GM12878 (cell line): ENCODE data around the gene ZG16B. TPM values are rescaled to one million over a fixed set of nuclear protein-coding genes. Genes with fewer than 3 reads are reported as not detected.
A peak's percentile ranks its signal among the peaks of the same experiment; 100 is the strongest.

ENCODE experiments used
- ATAC-seq: fragments of 200-7000 bp; cut with Tn5 transposase; 3 replicates; pipeline ENCODE4 v1.9.1; 2020; ENCODE audit warnings: mild to moderate bottlenecking, moderate library complexity
- BruUV-seq: library from RNA; stranded (reverse); fragments of 400-500 nt; replicated peaks from 2 replicates; lab custom pipeline; 2021; lab: Mats Ljungman, UMichigan
- CTCF ChIA-PET: fragments of 300-600 bp; sonication (Branson Sonifier 250); formaldehyde crosslinking; extraction: SDS; loops from one replicate; lab custom pipeline; 2021; ENCODE audit warnings: inconsistent platforms; lab: Yijun Ruan, JAX
- POLR2A ChIA-PET: fragments of 350-600 bp; formaldehyde crosslinking; extraction: SDS; loops from one replicate; lab custom pipeline; 2021; ENCODE audit warnings: inconsistent platforms; lab: Charles Lee
- RAD21 ChIA-PET: fragments of 300-600 bp; sonication (Branson Sonifier 250); formaldehyde crosslinking; loops from one replicate; lab custom pipeline; 2023; ENCODE audit warnings: antibody characterized with exemption; ENCODE audit not compliant: unreplicated experiment; lab: Charles Lee
- SMC1A ChIA-PET: fragments of 300-600 bp; sonication (Branson Sonifier 250); formaldehyde crosslinking; loops from one replicate; lab custom pipeline; 2023; ENCODE audit not compliant: unreplicated experiment, uncharacterized antibody; lab: Charles Lee
- DNase-seq: peaks from one replicate; pipeline ENCODE4 v3.0.0-alpha.2; 2011; ENCODE audit warnings: low read depth, low spot score
- FAIRE-seq: peaks from 3 replicates; lab custom pipeline; 2011; peaks lifted over from hg19 to GRCh38; lab: Jason Lieb, UNC
- H2AFZ ChIP-seq: 2 replicates; pipeline ENCODE4 v1.6.0; 2011; ENCODE audit warnings: low read depth, low read length, control low read depth; ENCODE audit not compliant: control insufficient read depth
- H3K27ac ChIP-seq: 2 replicates; pipeline ENCODE4 v1.5.1; 2011; ENCODE audit warnings: control low read depth; ENCODE audit not compliant: control insufficient read depth, insufficient read depth
- H3K27me3 ChIP-seq, 2 experiments: replicated peaks in 1 of 2; 2 replicates each; pipeline versions ENCODE4 v1.6.0 to v1.6.1; 2011; ENCODE audit warnings: low read length in 1 of 2; ENCODE audit not compliant: control insufficient read depth in 2 of 2, insufficient read depth in 2 of 2
- H3K36me3 ChIP-seq, 2 experiments: 2 replicates each; pipeline ENCODE4 v1.5.1; 2011; ENCODE audit warnings: low read length in 1 of 2; ENCODE audit not compliant: control insufficient read depth in 2 of 2, insufficient read depth in 2 of 2
- H3K4me1 ChIP-seq: 2 replicates; pipeline ENCODE4 v1.6.1; 2011; ENCODE audit warnings: mild to moderate bottlenecking, low read length, moderate library complexity, mixed read lengths; ENCODE audit not compliant: control insufficient read depth, insufficient read depth
- H3K4me2 ChIP-seq: 2 replicates; pipeline ENCODE4 v1.6.0; 2011; ENCODE audit warnings: control low read depth; ENCODE audit not compliant: control insufficient read depth, insufficient read depth
- H3K4me3 ChIP-seq: fragments of 200-600 bp; sonication (generic); 2 replicates; pipeline ENCODE4 v1.5.1; 2016
- H3K79me2 ChIP-seq: 2 replicates; pipeline ENCODE4 v1.6.0; 2011; ENCODE audit warnings: low read length; ENCODE audit not compliant: control insufficient read depth, insufficient read depth
- H3K9ac ChIP-seq: 2 replicates; pipeline ENCODE4 v1.8.0; 2011; ENCODE audit warnings: low read length, control low read depth, mixed read lengths; ENCODE audit not compliant: control insufficient read depth, insufficient read depth
- H3K9me3 ChIP-seq: replicated peaks from 3 replicates; pipeline ENCODE4 v1.5.1; 2011; ENCODE audit warnings: mild to moderate bottlenecking, low read length; ENCODE audit not compliant: control insufficient read depth, insufficient read depth
- H4K20me1 ChIP-seq: 2 replicates; pipeline ENCODE4 v1.6.0; 2011; ENCODE audit not compliant: control insufficient read depth, insufficient read depth
- BCL11A ChIP-seq: IDR thresholded peaks from 2 replicates; pipeline ENCODE4 v1.6.1; 2011; ENCODE audit warnings: low read depth, low read length
- EGR1 ChIP-seq, 2 experiments: IDR thresholded peaks; 1 replicate in 1 of 2; 2 replicates in 1 of 2; pipeline ENCODE4 v1.6.1; 2011 to 2012; ENCODE audit warnings: low read depth in 2 of 2, low read length in 2 of 2, borderline replicate concordance in 1 of 2, mild to moderate bottlenecking in 1 of 2, moderate library complexity in 1 of 2
- JUND ChIP-seq: IDR thresholded peaks from 2 replicates; pipeline ENCODE4 v1.6.1; 2012; ENCODE audit warnings: low read depth, mild to moderate bottlenecking, low read length, improper control_type of control experiment, moderate library complexity
- RAD21 ChIP-seq: IDR thresholded peaks from 2 replicates; pipeline ENCODE4 v1.6.1; 2011; ENCODE audit warnings: mild to moderate bottlenecking, low read depth, low read length, moderate library complexity; ENCODE audit not compliant: insufficient read depth
- SMC3 ChIP-seq: IDR thresholded peaks from 2 replicates; pipeline ENCODE4 v1.6.1; 2011; ENCODE audit warnings: low read length, improper control_type of control experiment, borderline replicate concordance
- STAT3 ChIP-seq: IDR thresholded peaks from 2 replicates; pipeline ENCODE4 v1.6.1; 2011; ENCODE audit warnings: low read depth, low read length, improper control_type of control experiment
- YY1 ChIP-seq: IDR thresholded peaks from 2 replicates; pipeline ENCODE4 v1.6.1; 2011; ENCODE audit warnings: low read depth, mild to moderate bottlenecking, low read length
- WGBS: methylation state at CpG from one replicate; pipeline ENCODE4 v1.1.6; 2016; ENCODE audit warnings: low lambda C conversion rate; ENCODE audit not compliant: insufficient replicate concordance, insufficient coverage; ENCODE audit errors: missing lambda C conversion rate; 5-methylcytosine and 5-hydroxymethylcytosine counted together
- in situ Hi-C: fragments of 300-500 bp; cut with MboI; formaldehyde crosslinking; loops from 9 replicates; pipeline ENCODE4 v1.14.3; 2018; ENCODE audit warnings: mixed read lengths
- intact Hi-C: fragments of 100-400 bp; cut with micrococcal nuclease; formaldehyde crosslinking; loops from one replicate; pipeline ENCODE4 v1.14.2; 2022; ENCODE audit not compliant: unreplicated experiment
- polyA plus RNA-seq, 11 experiments: library from polyadenylated mRNA; depleted of rRNA in 4 of 11; unstranded in 6 of 11; stranded (reverse) in 5 of 11; fragments of >200 nt; fragmentation: Nextera tagmentation in 4 of 11; fragmentation: Illumina TruSeq in 1 of 11; extraction: Ambion mirVana in 4 of 11; extraction: Trizol in 1 of 11; gene quantifications; 1 replicate in 1 of 11; 2 replicates in 10 of 11; pipeline versions ENCODE4 v1.2.1 to v1.2.3, GENCODE V29; 2011 to 2016; ENCODE audit warnings: inconsistent platforms in 2 of 11, missing spikeins in 2 of 11, low read depth in 1 of 11
- total RNA-seq, 4 experiments: library from RNA; depleted of rRNA in 3 of 4; stranded (reverse); fragments of >200 nt in 3 of 4; fragmentation: Illumina TruSeq in 1 of 4; extraction: Trizol in 1 of 4; gene quantifications; 2 replicates each; pipeline versions ENCODE4 v1.2.1 to v1.2.3, GENCODE V29; 2013 to 2021
- TF ChIP-seq, protein P1 (sequence below), 3 experiments: IDR thresholded peaks in 2 of 3; conservative IDR thresholded peaks in 1 of 3; 2 replicates each; pipeline ENCODE4 v1.5.1; 2011; ENCODE audit warnings: low read depth in 3 of 3, low read length in 3 of 3, mild to moderate bottlenecking in 3 of 3, control low read depth in 2 of 3, moderate library complexity in 2 of 3, inconsistent platforms in 1 of 3, mixed read lengths in 1 of 3; ENCODE audit not compliant: control insufficient read depth in 2 of 3, insufficient read depth in 1 of 3; ENCODE audit errors: extremely low read depth in 1 of 3
- TF ChIP-seq, protein P2 (sequence below): fragments of 450-650 bp; formaldehyde crosslinking; IDR thresholded peaks from 2 replicates; pipeline ENCODE4 v1.4.0; 2022; ENCODE audit warnings: mild to moderate bottlenecking, moderate library complexity

The ZG16B gene
- total and polyA plus RNA-seq, 10 of the 15 experiments (the other 5 are each of a cell fraction or from before 2014, with no cell fraction given), result 1.00 to 11.6 (median 5.8) TPM

DNA sequence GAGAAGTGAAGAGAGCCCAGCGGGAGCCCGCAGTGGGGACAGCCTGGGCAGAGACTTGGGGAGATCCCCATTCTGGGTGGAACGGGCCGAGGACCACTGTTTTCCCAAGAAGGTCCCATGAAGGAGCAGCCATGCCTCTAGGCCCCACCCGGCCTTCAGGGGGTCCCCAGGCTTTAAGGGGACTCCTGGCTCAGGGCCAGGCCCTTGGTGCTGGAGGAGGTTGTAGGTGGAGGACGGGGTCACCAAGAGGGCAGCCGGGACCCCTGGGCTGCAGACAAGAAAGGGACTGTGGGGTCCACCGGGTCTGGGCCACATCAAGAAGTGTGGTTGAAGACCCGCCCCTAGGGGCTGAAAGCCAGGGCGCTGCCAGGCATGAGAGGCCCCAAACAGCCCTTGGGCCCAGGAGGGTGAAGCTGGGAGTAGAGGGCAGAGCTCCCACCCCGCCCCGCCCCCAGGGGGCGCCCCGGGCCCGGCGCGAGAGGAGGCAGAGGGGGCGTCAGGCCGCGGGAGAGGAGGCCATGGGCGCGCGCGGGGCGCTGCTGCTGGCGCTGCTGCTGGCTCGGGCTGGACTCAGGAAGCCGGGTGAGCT lies 13.3 kb upstream of the ZG16B start, which contains the start of gene PRSS21:
Gene PRSS21, plus strand, starts transcription at position 487 of the 589 bp plus-strand sequence. Its CDS starts 32 bp downstream, at position 519.
- H3K79me2 ChIP-seq, result peaks cover 7% of the 10 kb centered on the region
- H3K27ac ChIP-seq, result peak within 1 kb of the TSS; percentile 58
- peak within 1 kb of the TSS; percentile 65 for H3K9ac ChIP-seq
- no peaks in the 10 kb centered on the region for H4K20me1 ChIP-seq
- FAIRE-seq (no peak), ATAC-seq (peak; percentile 19; the same call in 1 of the 3 replicates), DNase-seq (no peak)
- RAD21 ChIA-PET, result no interaction called here
- no TSS peak for BruUV-seq
- SMC1A ChIA-PET, result no interaction called here
- H3K9me3 ChIP-seq, result no peaks in the 10 kb centered on the region
- no peaks in the 10 kb centered on the region for H3K4me1 ChIP-seq
- H3K27me3 ChIP-seq, result peaks cover 0 to 1% of the 10 kb centered on the region in 2 experiments; a peak in 2 of 4 replicates
- intact Hi-C loops (no loop called here), in situ Hi-C loops (no loop called here)
- peak within 1 kb of the TSS; percentile 48; the same call in 1 of the 2 replicates for H3K4me2 ChIP-seq
- no peaks in the 10 kb centered on the region for H3K36me3 ChIP-seq
- POLR2A ChIA-PET, result no interaction called here
- WGBS, result 34% methylated on average over 10 of the region's 28 CpGs
- CTCF ChIA-PET, result no interaction called here
- peak within 1 kb of the TSS; percentile 58; the same call in 1 of the 2 replicates for H3K4me3 ChIP-seq
- peak within 1 kb of the TSS; percentile 39 for H2AFZ ChIP-seq
- TF ChIP-seq BCL11A (no peak), EGR1 (IDR thresholded peaks at IDR 0.05; ENCODE audit: borderline replicate concordance in 1 of 2, low read depth in 2 of 2, low read length in 2 of 2) (0 out of 3 replicates have a peak, but pooled peaks of 1 of the 2 experiments have one; percentile 13), STAT3 (no peak), RAD21 (peak; percentile 33; the same call in 1 of the 2 replicates), YY1 (0 out of 2 replicates have a peak, but pooled peaks have one; percentile 44), SMC3 (no peak), JUND (no peak)
- TF ChIP-seq, protein P1, sequence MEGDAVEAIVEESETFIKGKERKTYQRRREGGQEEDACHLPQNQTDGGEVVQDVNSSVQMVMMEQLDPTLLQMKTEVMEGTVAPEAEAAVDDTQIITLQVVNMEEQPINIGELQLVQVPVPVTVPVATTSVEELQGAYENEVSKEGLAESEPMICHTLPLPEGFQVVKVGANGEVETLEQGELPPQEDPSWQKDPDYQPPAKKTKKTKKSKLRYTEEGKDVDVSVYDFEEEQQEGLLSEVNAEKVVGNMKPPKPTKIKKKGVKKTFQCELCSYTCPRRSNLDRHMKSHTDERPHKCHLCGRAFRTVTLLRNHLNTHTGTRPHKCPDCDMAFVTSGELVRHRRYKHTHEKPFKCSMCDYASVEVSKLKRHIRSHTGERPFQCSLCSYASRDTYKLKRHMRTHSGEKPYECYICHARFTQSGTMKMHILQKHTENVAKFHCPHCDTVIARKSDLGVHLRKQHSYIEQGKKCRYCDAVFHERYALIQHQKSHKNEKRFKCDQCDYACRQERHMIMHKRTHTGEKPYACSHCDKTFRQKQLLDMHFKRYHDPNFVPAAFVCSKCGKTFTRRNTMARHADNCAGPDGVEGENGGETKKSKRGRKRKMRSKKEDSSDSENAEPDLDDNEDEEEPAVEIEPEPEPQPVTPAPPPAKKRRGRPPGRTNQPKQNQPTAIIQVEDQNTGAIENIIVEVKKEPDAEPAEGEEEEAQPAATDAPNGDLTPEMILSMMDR (IDR thresholded peaks at IDR 0.05 in 2 of 3, conservative IDR thresholded peaks at IDR 0.05 in 1 of 3; ENCODE audit: control insufficient read depth in 2 of 3, extremely low read depth in 1 of 3, insufficient read depth in 1 of 3, low read depth in 3 of 3, low read length in 3 of 3), result peak in 2 of 3 experiments; percentile 25 to 39; a peak in 4 of 6 replicates
- TF ChIP-seq, protein P2, sequence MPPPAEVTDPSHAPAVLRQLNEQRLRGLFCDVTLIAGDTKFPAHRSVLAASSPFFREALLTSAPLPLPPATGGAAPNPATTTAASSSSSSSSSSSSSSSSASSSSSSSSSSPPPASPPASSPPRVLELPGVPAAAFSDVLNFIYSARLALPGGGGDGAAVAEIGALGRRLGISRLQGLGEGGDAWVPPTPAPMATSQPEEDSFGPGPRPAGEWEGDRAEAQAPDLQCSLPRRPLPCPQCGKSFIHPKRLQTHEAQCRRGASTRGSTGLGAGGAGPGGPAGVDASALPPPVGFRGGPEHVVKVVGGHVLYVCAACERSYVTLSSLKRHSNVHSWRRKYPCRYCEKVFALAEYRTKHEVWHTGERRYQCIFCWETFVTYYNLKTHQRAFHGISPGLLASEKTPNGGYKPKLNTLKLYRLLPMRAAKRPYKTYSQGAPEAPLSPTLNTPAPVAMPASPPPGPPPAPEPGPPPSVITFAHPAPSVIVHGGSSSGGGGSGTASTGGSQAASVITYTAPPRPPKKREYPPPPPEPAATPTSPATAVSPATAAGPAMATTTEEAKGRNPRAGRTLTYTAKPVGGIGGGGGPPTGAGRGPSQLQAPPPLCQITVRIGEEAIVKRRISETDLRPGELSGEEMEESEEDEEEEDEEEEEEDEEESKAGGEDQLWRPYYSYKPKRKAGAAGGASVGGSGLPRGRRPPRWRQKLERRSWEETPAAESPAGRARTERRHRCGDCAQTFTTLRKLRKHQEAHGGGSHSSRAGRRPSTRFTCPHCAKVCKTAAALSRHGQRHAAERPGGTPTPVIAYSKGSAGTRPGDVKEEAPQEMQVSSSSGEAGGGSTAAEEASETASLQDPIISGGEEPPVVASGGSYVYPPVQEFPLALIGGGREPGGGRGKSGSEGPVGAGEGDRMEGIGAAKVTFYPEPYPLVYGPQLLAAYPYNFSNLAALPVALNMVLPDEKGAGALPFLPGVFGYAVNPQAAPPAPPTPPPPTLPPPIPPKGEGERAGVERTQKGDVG (CRISPR knock-in tag), result no peak
